HepG2 (cell line): Measurements from ENCODE around the gene TAP1. TPM values are rescaled to one million over a fixed set of nuclear protein-coding genes. Genes with fewer than 3 reads are reported as not detected.
A peak's percentile ranks its signal among the peaks of the same experiment; 100 is the strongest.

Experiments
- ARID2 ChIP-seq: sonication (generic); formaldehyde crosslinking; IDR thresholded peaks from 2 replicates; pipeline ENCODE4 v1.8.1; 2022; ENCODE audit warnings: mild to moderate bottlenecking, missing genetic modification reagents, borderline replicate concordance
- BCL6 ChIP-seq: IDR thresholded peaks from 2 replicates; pipeline ENCODE4 v1.6.1; 2016; ENCODE audit warnings: missing genetic modification reagents, missing compliant biosample characterization
- HNRNPL ChIP-seq: fragments of 200-400 bp; formaldehyde crosslinking; IDR thresholded peaks from 2 replicates; pipeline ENCODE4 v1.6.1; 2017; ENCODE audit warnings: mild to moderate bottlenecking, low read depth, low read length
- HNRNPLL ChIP-seq: fragments of 200-400 bp; formaldehyde crosslinking; IDR thresholded peaks from 2 replicates; pipeline ENCODE4 v1.6.1; 2017; ENCODE audit warnings: mild to moderate bottlenecking, low read depth, low read length; ENCODE audit not compliant: poor library complexity, severe bottlenecking
- ISL2 ChIP-seq: sonication (generic); formaldehyde crosslinking; IDR thresholded peaks from 2 replicates; pipeline ENCODE4 v1.5.0; 2020; ENCODE audit warnings: missing genetic modification reagents
- RARG ChIP-seq: sonication (generic); formaldehyde crosslinking; IDR thresholded peaks from 2 replicates; pipeline ENCODE4 v1.4.0; 2020; ENCODE audit warnings: low read depth, mild to moderate bottlenecking, missing genetic modification reagents
- TCF12 ChIP-seq, 2 experiments: fragments of 450-650 bp in 1 of 2; sonication (generic) in 1 of 2; formaldehyde crosslinking in 1 of 2; IDR thresholded peaks; 2 replicates each; pipeline versions ENCODE4 v1.6.1 to v1.8.0; 2017 to 2022; ENCODE audit warnings: antibody characterized with exemption in 1 of 2, mild to moderate bottlenecking in 1 of 2, missing genetic modification reagents in 1 of 2, moderate library complexity in 1 of 2
- ZNF549 ChIP-seq: sonication (generic); formaldehyde crosslinking; IDR thresholded peaks from 2 replicates; pipeline ENCODE4 v1.5.0; 2020; ENCODE audit warnings: missing genetic modification reagents
- ZNF577 ChIP-seq: sonication (generic); formaldehyde crosslinking; IDR thresholded peaks from 2 replicates; pipeline ENCODE4 v1.4.0; 2020; ENCODE audit warnings: mild to moderate bottlenecking, low read depth, missing genetic modification reagents, borderline replicate concordance
- ZNF605 ChIP-seq: sonication (generic); formaldehyde crosslinking; IDR thresholded peaks from 2 replicates; pipeline ENCODE4 v1.8.0; 2022; ENCODE audit warnings: mild to moderate bottlenecking, missing genetic modification reagents
- ZNF616 ChIP-seq: sonication (generic); formaldehyde crosslinking; IDR thresholded peaks from 2 replicates; pipeline ENCODE4 v1.5.0; 2020; ENCODE audit warnings: low read depth, mild to moderate bottlenecking, missing genetic modification reagents
- ZNF747 ChIP-seq: sonication (generic); formaldehyde crosslinking; IDR thresholded peaks from 2 replicates; pipeline ENCODE4 v1.8.1; 2023; ENCODE audit warnings: missing genetic modification reagents, mild to moderate bottlenecking, borderline replicate concordance
- ZNF790 ChIP-seq: sonication (generic); formaldehyde crosslinking; IDR thresholded peaks from 2 replicates; pipeline ENCODE4 v1.8.0; 2022; ENCODE audit warnings: missing genetic modification reagents, mild to moderate bottlenecking, borderline replicate concordance
- polyA plus RNA-seq, 8 experiments: library from polyadenylated mRNA; depleted of rRNA in 3 of 8; stranded (reverse) in 7 of 8; unstranded in 1 of 8; fragments of >200 nt; fragmentation: Illumina TruSeq in 4 of 8; extraction: Trizol in 4 of 8; gene quantifications; 2 replicates each; pipeline versions ENCODE4 v1.2.1 to v1.2.3, GENCODE V29; 2011 to 2016; ENCODE audit warnings: low read depth in 4 of 8, missing spikeins in 1 of 8, mixed read lengths in 1 of 8; ENCODE audit not compliant: insufficient read depth in 1 of 8
- total RNA-seq, 5 experiments: library from RNA; depleted of rRNA; stranded (reverse); fragments of >200 nt; fragmentation: Illumina TruSeq; extraction: Trizol; gene quantifications; 2 replicates each; pipeline ENCODE4 v1.2.3, GENCODE V29; 2016; ENCODE audit warnings: low read depth in 1 of 5
- TF ChIP-seq, protein P1 (sequence below): sonication (generic); formaldehyde crosslinking; IDR thresholded peaks from 2 replicates; pipeline ENCODE4 v1.4.0; 2020; ENCODE audit warnings: mild to moderate bottlenecking, missing genetic modification reagents
- TF ChIP-seq, protein P2 (sequence below): sonication (generic); formaldehyde crosslinking; IDR thresholded peaks from 2 replicates; pipeline ENCODE4 v1.4.0; 2020; ENCODE audit warnings: missing genetic modification reagents
- TF ChIP-seq, protein P3 (sequence below): sonication (generic); formaldehyde crosslinking; conservative IDR thresholded peaks from 2 replicates; pipeline ENCODE4 v1.4.0; 2020; ENCODE audit warnings: missing genetic modification reagents
- TF ChIP-seq, protein P4 (sequence below): sonication (generic); formaldehyde crosslinking; IDR thresholded peaks from 2 replicates; pipeline ENCODE4 v1.4.0; 2020; ENCODE audit warnings: mild to moderate bottlenecking, missing genetic modification reagents, borderline replicate concordance

Gene TAP1
- total and polyA plus RNA-seq, 2 of the 13 experiments (the other 11 are each of a cell fraction or from before 2014, with no cell fraction given): 31.2 to 52.2 TPM

DNA sequence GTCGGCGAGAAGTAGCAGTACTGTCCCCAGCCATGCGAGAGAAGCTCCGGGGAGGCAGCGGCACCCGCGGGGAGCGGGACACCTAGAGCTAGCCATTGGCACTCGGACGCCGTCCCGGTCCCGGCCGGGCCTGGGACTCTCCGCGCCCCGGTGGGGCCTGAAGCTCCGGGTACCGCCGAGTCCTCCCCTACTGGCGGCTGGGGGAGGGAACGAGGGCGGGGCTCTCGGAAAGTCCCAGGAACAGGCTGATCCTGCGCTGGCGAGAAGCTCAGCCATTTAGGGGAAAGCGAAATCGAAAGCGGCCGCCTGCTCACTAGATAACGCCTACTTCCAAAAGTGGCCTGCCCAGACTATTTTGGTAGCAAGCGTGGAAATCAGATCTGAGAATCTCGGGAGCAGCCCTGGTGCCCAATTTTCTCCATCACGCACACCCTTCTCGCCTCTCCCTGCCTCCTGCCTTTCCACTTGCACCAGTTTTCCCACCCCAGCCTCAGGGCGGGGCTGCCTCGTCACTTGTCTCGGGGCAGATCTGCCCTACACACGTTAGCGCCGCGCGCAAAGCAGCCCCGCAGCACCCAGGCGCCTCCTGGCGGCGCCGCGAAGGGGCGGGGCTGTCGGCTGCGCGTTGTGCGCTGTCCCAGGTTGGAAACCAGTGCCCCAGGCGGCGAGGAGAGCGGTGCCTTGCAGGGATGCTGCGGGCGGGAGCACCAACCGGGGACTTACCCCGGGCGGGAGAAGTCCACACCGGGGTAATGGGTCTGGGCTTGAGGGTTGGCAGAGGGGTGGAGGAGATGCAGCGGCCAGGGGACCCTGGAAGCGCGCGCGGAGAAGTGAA, at the start of gene TAP1, which contains the start of gene PSMB9 (continued):
- TF ChIP-seq ZNF549 (CRISPR knock-in tag) (0 out of 2 replicates have a peak, but pooled peaks have one; percentile 47), ISL2 (CRISPR knock-in tag) (0 out of 2 replicates have a peak, but pooled peaks have one; percentile 42), ZNF790 (CRISPR knock-in tag) (0 out of 2 replicates have a peak, but pooled peaks have one; percentile 83), BCL6 (CRISPR knock-in tag) (peak; percentile 56; the same call in 1 of the 2 replicates), ZNF605 (CRISPR knock-in tag) (no peak), ZNF616 (CRISPR knock-in tag) (no peak), ARID2 (CRISPR knock-in tag) (peak; percentile 94), ZNF747 (CRISPR knock-in tag) (no peak; the same call in 1 of the 2 replicates), RARG (CRISPR knock-in tag) (no peak), HNRNPL (peak; percentile 92), HNRNPLL (peak; percentile 96), TCF12 (IDR thresholded peaks at IDR 0.05) (no peak), TCF12 (CRISPR knock-in tag; IDR thresholded peaks at IDR 0.05) (no peak), ZNF577 (CRISPR knock-in tag) (0 out of 2 replicates have a peak, but pooled peaks have one; percentile 34)
- TF ChIP-seq, protein P1, sequence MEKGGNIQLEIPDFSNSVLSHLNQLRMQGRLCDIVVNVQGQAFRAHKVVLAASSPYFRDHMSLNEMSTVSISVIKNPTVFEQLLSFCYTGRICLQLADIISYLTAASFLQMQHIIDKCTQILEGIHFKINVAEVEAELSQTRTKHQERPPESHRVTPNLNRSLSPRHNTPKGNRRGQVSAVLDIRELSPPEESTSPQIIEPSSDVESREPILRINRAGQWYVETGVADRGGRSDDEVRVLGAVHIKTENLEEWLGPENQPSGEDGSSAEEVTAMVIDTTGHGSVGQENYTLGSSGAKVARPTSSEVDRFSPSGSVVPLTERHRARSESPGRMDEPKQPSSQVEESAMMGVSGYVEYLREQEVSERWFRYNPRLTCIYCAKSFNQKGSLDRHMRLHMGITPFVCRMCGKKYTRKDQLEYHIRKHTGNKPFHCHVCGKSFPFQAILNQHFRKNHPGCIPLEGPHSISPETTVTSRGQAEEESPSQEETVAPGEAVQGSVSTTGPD (CRISPR knock-in tag): no peak
- TF ChIP-seq, protein P2, sequence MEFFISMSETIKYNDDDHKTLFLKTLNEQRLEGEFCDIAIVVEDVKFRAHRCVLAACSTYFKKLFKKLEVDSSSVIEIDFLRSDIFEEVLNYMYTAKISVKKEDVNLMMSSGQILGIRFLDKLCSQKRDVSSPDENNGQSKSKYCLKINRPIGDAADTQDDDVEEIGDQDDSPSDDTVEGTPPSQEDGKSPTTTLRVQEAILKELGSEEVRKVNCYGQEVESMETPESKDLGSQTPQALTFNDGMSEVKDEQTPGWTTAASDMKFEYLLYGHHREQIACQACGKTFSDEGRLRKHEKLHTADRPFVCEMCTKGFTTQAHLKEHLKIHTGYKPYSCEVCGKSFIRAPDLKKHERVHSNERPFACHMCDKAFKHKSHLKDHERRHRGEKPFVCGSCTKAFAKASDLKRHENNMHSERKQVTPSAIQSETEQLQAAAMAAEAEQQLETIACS (CRISPR knock-in tag): peak; percentile 52; the same call in 1 of the 2 replicates
- TF ChIP-seq, protein P3, sequence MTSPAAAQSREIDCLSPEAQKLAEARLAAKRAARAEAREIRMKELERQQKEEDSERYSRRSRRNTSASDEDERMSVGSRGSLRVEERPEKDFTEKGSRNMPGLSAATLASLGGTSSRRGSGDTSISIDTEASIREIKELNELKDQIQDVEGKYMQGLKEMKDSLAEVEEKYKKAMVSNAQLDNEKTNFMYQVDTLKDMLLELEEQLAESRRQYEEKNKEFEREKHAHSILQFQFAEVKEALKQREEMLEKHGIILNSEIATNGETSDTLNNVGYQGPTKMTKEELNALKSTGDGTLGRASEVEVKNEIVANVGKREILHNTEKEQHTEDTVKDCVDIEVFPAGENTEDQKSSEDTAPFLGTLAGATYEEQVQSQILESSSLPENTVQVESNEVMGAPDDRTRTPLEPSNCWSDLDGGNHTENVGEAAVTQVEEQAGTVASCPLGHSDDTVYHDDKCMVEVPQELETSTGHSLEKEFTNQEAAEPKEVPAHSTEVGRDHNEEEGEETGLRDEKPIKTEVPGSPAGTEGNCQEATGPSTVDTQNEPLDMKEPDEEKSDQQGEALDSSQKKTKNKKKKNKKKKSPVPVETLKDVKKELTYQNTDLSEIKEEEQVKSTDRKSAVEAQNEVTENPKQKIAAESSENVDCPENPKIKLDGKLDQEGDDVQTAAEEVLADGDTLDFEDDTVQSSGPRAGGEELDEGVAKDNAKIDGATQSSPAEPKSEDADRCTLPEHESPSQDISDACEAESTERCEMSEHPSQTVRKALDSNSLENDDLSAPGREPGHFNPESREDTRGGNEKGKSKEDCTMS (CRISPR knock-in tag): no peak
- TF ChIP-seq, protein P4, sequence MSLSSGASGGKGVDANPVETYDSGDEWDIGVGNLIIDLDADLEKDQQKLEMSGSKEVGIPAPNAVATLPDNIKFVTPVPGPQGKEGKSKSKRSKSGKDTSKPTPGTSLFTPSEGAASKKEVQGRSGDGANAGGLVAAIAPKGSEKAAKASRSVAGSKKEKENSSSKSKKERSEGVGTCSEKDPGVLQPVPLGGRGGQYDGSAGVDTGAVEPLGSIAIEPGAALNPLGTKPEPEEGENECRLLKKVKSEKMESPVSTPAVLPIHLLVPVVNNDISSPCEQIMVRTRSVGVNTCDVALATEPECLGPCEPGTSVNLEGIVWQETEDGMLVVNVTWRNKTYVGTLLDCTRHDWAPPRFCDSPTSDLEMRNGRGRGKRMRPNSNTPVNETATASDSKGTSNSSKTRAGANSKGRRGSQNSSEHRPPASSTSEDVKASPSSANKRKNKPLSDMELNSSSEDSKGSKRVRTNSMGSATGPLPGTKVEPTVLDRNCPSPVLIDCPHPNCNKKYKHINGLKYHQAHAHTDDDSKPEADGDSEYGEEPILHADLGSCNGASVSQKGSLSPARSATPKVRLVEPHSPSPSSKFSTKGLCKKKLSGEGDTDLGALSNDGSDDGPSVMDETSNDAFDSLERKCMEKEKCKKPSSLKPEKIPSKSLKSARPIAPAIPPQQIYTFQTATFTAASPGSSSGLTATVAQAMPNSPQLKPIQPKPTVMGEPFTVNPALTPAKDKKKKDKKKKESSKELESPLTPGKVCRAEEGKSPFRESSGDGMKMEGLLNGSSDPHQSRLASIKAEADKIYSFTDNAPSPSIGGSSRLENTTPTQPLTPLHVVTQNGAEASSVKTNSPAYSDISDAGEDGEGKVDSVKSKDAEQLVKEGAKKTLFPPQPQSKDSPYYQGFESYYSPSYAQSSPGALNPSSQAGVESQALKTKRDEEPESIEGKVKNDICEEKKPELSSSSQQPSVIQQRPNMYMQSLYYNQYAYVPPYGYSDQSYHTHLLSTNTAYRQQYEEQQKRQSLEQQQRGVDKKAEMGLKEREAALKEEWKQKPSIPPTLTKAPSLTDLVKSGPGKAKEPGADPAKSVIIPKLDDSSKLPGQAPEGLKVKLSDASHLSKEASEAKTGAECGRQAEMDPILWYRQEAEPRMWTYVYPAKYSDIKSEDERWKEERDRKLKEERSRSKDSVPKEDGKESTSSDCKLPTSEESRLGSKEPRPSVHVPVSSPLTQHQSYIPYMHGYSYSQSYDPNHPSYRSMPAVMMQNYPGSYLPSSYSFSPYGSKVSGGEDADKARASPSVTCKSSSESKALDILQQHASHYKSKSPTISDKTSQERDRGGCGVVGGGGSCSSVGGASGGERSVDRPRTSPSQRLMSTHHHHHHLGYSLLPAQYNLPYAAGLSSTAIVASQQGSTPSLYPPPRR (CRISPR knock-in tag): peak; percentile 1; the same call in 1 of the 2 replicates
